HepG2 (cell line): ENCODE data around the gene RRAS. TPM values are rescaled to one million over a fixed set of nuclear protein-coding genes. Genes with fewer than 3 reads are reported as not detected.

Source experiments
- GTF2F1 ChIP-seq: fragments of 150-350 bp; IDR thresholded peaks from 2 replicates; pipeline ENCODE4 v1.6.1; 2014; ENCODE audit warnings: low read length
- MAFK ChIP-seq, 2 experiments: IDR thresholded peaks in 1 of 2; conservative IDR thresholded peaks in 1 of 2; 2 replicates each; pipeline ENCODE4 v1.6.1; 2011; ENCODE audit warnings: improper control_type of control experiment in 2 of 2, low read length in 2 of 2
- MED8 ChIP-seq: sonication (generic); formaldehyde crosslinking; IDR thresholded peaks from 2 replicates; pipeline ENCODE4 v1.8.1; 2023; ENCODE audit warnings: mild to moderate bottlenecking, missing genetic modification reagents; ENCODE audit not compliant: insufficient replicate concordance
- MXD4 ChIP-seq: IDR thresholded peaks from 2 replicates; pipeline ENCODE4 v1.6.1; 2016; ENCODE audit warnings: mild to moderate bottlenecking, missing biosample characterization, missing genetic modification reagents
- SNRNP70 ChIP-seq: fragments of 200-400 bp; formaldehyde crosslinking; IDR thresholded peaks from 2 replicates; pipeline ENCODE4 v1.6.1; 2017; ENCODE audit warnings: mild to moderate bottlenecking, low read depth, low read length, moderate library complexity
- TGIF2 ChIP-seq: IDR thresholded peaks from 2 replicates; pipeline ENCODE4 v1.6.1; 2016; ENCODE audit warnings: control low read depth, missing compliant biosample characterization
- XRCC5 ChIP-seq: fragments of 200-400 bp; formaldehyde crosslinking; optimal IDR thresholded peaks from 2 replicates; pipeline ENCODE3; 2017; ENCODE audit warnings: mild to moderate bottlenecking, low read length
- ZBTB3 ChIP-seq: sonication (generic); formaldehyde crosslinking; IDR thresholded peaks from 2 replicates; pipeline ENCODE4 v1.4.0; 2020; ENCODE audit warnings: low read depth, mild to moderate bottlenecking, moderate library complexity, missing genetic modification reagents, borderline replicate concordance
- ZFP37 ChIP-seq: sonication (generic); formaldehyde crosslinking; IDR thresholded peaks from 2 replicates; pipeline ENCODE4 v1.4.0; 2020; ENCODE audit warnings: missing genetic modification reagents, borderline replicate concordance
- ZGPAT ChIP-seq: IDR thresholded peaks from 2 replicates; pipeline ENCODE4 v1.6.1; 2016; ENCODE audit warnings: mild to moderate bottlenecking
- ZNF333 ChIP-seq: sonication (generic); formaldehyde crosslinking; IDR thresholded peaks from 2 replicates; pipeline ENCODE4 v1.4.0; 2020; ENCODE audit warnings: mild to moderate bottlenecking, missing genetic modification reagents, borderline replicate concordance
- ZNF503 ChIP-seq: sonication (generic); formaldehyde crosslinking; IDR thresholded peaks from 2 replicates; pipeline ENCODE4 v1.4.0; 2020; ENCODE audit warnings: missing genetic modification reagents
- ZNF556 ChIP-seq: sonication (generic); formaldehyde crosslinking; IDR thresholded peaks from 2 replicates; pipeline ENCODE4 v1.4.0; 2020; ENCODE audit warnings: mild to moderate bottlenecking, missing genetic modification reagents, borderline replicate concordance
- ZNF589 ChIP-seq: sonication (generic); formaldehyde crosslinking; conservative IDR thresholded peaks from 2 replicates; pipeline ENCODE4 v1.8.0; 2022; ENCODE audit warnings: mild to moderate bottlenecking, moderate library complexity, missing genetic modification reagents
- ZNF619 ChIP-seq: sonication (generic); formaldehyde crosslinking; IDR thresholded peaks from 2 replicates; pipeline ENCODE4 v1.4.0; 2020; ENCODE audit warnings: mild to moderate bottlenecking, missing genetic modification reagents
- ZNF770 ChIP-seq: sonication (generic); formaldehyde crosslinking; IDR thresholded peaks from 2 replicates; pipeline ENCODE4 v1.5.0; 2020; ENCODE audit warnings: mild to moderate bottlenecking, missing genetic modification reagents
- polyA plus RNA-seq, 8 experiments: library from polyadenylated mRNA; depleted of rRNA in 3 of 8; stranded (reverse) in 7 of 8; unstranded in 1 of 8; fragments of >200 nt; fragmentation: Illumina TruSeq in 4 of 8; extraction: Trizol in 4 of 8; gene quantifications; 2 replicates each; pipeline versions ENCODE4 v1.2.1 to v1.2.3, GENCODE V29; 2011 to 2016; ENCODE audit warnings: low read depth in 4 of 8, missing spikeins in 1 of 8, mixed read lengths in 1 of 8; ENCODE audit not compliant: insufficient read depth in 1 of 8
- total RNA-seq, 5 experiments: library from RNA; depleted of rRNA; stranded (reverse); fragments of >200 nt; fragmentation: Illumina TruSeq; extraction: Trizol; gene quantifications; 2 replicates each; pipeline ENCODE4 v1.2.3, GENCODE V29; 2016; ENCODE audit warnings: low read depth in 1 of 5
- TF ChIP-seq, protein P1 (sequence below): IDR thresholded peaks from 2 replicates; pipeline ENCODE4 v1.6.1; 2012; ENCODE audit warnings: inconsistent platforms
- TF ChIP-seq, protein P2 (sequence below): sonication (generic); formaldehyde crosslinking; IDR thresholded peaks from 2 replicates; pipeline ENCODE4 v1.9.0; 2021; ENCODE audit warnings: missing genetic modification reagents, borderline replicate concordance

The RRAS gene
- total and polyA plus RNA-seq, 2 of the 13 experiments (the other 11 are each of a cell fraction or from before 2014, with no cell fraction given), result 1.5 to 12.0 TPM

GRCh38 chr19:49672131-49672919 lies 32.4 kb upstream of the RRAS start (continued):
- TF ChIP-seq XRCC5, result peak; percentile 92
- TF ChIP-seq ZBTB3 (CRISPR knock-in tag), result no peak
- no peak for TF ChIP-seq ZNF503
- TF ChIP-seq, protein P1, sequence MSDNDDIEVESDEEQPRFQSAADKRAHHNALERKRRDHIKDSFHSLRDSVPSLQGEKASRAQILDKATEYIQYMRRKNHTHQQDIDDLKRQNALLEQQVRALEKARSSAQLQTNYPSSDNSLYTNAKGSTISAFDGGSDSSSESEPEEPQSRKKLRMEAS, result peak; percentile 52; the same call in 1 of the 2 replicates
- TF ChIP-seq ZNF619 (CRISPR knock-in tag), result no peak
- TF ChIP-seq ZNF589 (CRISPR knock-in tag), result peak; percentile 59; the same call in 1 of the 2 replicates
- no peak for TF ChIP-seq GTF2F1
- TF ChIP-seq ZNF770 (CRISPR knock-in tag), result no peak
- TF ChIP-seq MAFK (conservative IDR thresholded peaks at IDR 0.05 in 1 of 2, IDR thresholded peaks at IDR 0.05 in 1 of 2; ENCODE audit: low read length in 2 of 2), result no peak
- peak; percentile 35; the same call in 1 of the 2 replicates for TF ChIP-seq ZNF333 (CRISPR knock-in tag)
- peak; percentile 68 for TF ChIP-seq ZGPAT (CRISPR knock-in tag)
- TF ChIP-seq TGIF2, result no peak; the same call in 1 of the 2 replicates
- peak; percentile 77 for TF ChIP-seq MXD4 (CRISPR knock-in tag)
- TF ChIP-seq, protein P2, sequence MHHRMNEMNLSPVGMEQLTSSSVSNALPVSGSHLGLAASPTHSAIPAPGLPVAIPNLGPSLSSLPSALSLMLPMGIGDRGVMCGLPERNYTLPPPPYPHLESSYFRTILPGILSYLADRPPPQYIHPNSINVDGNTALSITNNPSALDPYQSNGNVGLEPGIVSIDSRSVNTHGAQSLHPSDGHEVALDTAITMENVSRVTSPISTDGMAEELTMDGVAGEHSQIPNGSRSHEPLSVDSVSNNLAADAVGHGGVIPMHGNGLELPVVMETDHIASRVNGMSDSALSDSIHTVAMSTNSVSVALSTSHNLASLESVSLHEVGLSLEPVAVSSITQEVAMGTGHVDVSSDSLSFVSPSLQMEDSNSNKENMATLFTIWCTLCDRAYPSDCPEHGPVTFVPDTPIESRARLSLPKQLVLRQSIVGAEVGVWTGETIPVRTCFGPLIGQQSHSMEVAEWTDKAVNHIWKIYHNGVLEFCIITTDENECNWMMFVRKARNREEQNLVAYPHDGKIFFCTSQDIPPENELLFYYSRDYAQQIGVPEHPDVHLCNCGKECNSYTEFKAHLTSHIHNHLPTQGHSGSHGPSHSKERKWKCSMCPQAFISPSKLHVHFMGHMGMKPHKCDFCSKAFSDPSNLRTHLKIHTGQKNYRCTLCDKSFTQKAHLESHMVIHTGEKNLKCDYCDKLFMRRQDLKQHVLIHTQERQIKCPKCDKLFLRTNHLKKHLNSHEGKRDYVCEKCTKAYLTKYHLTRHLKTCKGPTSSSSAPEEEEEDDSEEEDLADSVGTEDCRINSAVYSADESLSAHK (CRISPR knock-in tag), result no peak
- TF ChIP-seq MED8 (CRISPR knock-in tag), result peak; percentile 69
- peak; percentile 77 for TF ChIP-seq ZNF556 (CRISPR knock-in tag)
- TF ChIP-seq ZFP37, result no peak
- TF ChIP-seq SNRNP70, result no peak
